ENCODE measurements around the gene FAM234B. TPM values are rescaled to one million over a fixed set of nuclear protein-coding genes. Genes with fewer than 3 reads are reported as not detected.

FAM234B gene
- total and polyA plus RNA-seq, 2 donors = 3.1 to 7.1 TPM

DNA sequence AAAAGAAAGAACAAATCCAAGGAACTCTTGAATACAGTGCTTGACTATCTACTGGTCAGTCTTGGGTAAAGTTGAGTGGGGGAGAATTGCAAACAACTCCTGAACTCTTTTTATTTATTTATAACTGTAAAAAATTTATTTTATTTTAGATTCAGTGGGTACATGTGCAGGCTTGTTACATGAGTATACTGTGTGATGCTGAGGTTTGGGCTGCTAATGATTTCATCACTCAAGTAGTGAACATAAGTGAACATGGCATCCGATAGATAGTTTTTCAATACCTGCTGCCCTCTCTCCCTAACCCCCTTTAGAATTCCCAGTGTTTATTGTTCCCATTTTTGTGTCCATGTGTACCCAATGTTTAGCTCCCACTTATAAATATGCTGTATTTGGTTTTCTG lies 62.5 kb downstream of the FAM234B start:
- H3K27ac ChIP-seq (ENCODE audit: low read depth) = no peak overlapping the region
- no peaks in the 10 kb centered on the region for H3K4me1 ChIP-seq (ENCODE audit: insufficient read depth)
- no peak for DNase-seq (ENCODE audit: extremely low spot score)
- no peaks in the 10 kb centered on the region for H3K36me3 ChIP-seq (ENCODE audit: insufficient read depth)
- 97% methylated on average over 1 of the region's 1 CpG for WGBS
- no peak overlapping the region for H3K4me3 ChIP-seq (ENCODE audit: low read depth, low read length)

- WGBS = 91% methylated on average over 6 of the region's 6 CpGs
- no peak overlapping the region for H3K27ac ChIP-seq (ENCODE audit: low read depth)
- H3K36me3 ChIP-seq (ENCODE audit: insufficient read depth) = no peaks in the 10 kb centered on the region
- DNase-seq (ENCODE audit: extremely low spot score) = no peak
- H3K4me3 ChIP-seq (ENCODE audit: low read depth, low read length) = no peak overlapping the region
- H3K4me1 ChIP-seq (ENCODE audit: insufficient read depth) = no peaks in the 10 kb centered on the region
Measured at GRCh38 chr12:13112968-13113367, 68.8 kb downstream of the FAM234B start.

- no peak overlapping the region for H3K4me3 ChIP-seq (ENCODE audit: low read depth, low read length)
- no peaks in the 10 kb centered on the region for H3K36me3 ChIP-seq (ENCODE audit: insufficient read depth)
- no peaks in the 10 kb centered on the region for H3K4me1 ChIP-seq (ENCODE audit: insufficient read depth)
- no peak overlapping the region for H3K27ac ChIP-seq (ENCODE audit: low read depth)
- 54% methylated on average over 15 of the region's 15 CpGs for WGBS
- no peak for DNase-seq (ENCODE audit: extremely low spot score)
Measured at GRCh38 chr12:13114251-13115052, 70.3 kb downstream of the FAM234B start.

- Histone ChIP-seq H3K4me1 (ENCODE audit: insufficient read depth) (no peaks in the 10 kb centered on the region), H3K36me3 (ENCODE audit: insufficient read depth) (no peaks in the 10 kb centered on the region), H3K27ac (ENCODE audit: low read depth) (no peak overlapping the region), H3K4me3 (ENCODE audit: low read depth, low read length) (no peak overlapping the region)
- 78% methylated on average over 7 of the region's 7 CpGs for WGBS
- DNase-seq (ENCODE audit: extremely low spot score) = no peak
Measured at GRCh38 chr12:13116259-13116658, 72.1 kb downstream of the FAM234B start.

GRCh38 chr12:13117029-13117428 lies 72.8 kb downstream of the FAM234B start:
- Histone ChIP-seq H3K4me3 (ENCODE audit: low read depth, low read length) (no peak overlapping the region), H3K36me3 (ENCODE audit: insufficient read depth) (no peaks in the 10 kb centered on the region), H3K4me1 (ENCODE audit: insufficient read depth) (no peaks in the 10 kb centered on the region), H3K27ac (ENCODE audit: low read depth) (no peak overlapping the region)
- 49% methylated on average over 6 of the region's 6 CpGs for WGBS
- DNase-seq (ENCODE audit: extremely low spot score) = no peak

DNA sequence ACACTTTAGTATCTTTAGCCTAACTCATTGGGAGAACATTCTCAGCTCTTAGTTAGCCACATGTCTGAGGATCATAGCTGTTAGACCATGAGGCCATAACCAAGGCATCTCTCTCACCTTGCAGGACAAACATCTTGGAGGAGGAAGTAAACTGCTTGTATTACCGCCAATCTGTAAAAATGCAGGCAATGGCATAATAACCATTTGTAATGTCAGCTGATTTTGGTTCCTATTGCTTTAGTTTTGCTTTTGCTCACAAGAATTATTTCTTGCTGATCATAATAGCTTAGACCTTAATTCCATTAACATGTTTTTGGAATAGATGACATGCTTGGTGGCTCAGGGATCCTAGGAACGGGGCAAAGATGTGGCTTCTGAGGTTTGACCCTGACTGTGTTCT lies 75.6 kb downstream of the FAM234B start:
- no peaks in the 10 kb centered on the region for H3K36me3 ChIP-seq (ENCODE audit: insufficient read depth)
- no peak for DNase-seq (ENCODE audit: extremely low spot score)

DNA sequence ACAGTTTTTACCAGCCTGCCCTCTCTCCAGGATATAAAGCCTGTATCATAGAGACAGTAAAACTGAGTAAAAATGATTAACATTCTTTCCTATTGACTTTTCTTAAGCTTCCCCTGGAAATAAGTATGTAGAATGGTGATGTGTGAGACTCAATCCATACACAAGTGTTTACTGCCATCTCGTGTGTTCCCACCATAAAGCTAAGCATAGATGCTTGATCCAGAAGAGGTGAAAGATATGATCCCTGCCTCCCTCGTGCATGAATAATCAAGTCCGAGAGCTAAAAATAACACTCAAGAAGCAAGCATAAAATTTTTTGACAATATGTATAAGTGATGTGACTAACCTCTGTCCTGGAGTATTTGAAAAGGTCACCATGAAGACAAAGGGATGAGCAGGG lies 76.2 kb downstream of the FAM234B start:
- H3K27ac ChIP-seq (ENCODE audit: low read depth) = no peak overlapping the region
- H3K36me3 ChIP-seq (ENCODE audit: insufficient read depth) = no peaks in the 10 kb centered on the region
- WGBS = 78% methylated on average over 3 of the region's 3 CpGs
- H3K4me3 ChIP-seq (ENCODE audit: low read depth, low read length) = no peak overlapping the region
- H3K4me1 ChIP-seq (ENCODE audit: insufficient read depth) = no peaks in the 10 kb centered on the region
- no peak for DNase-seq (ENCODE audit: extremely low spot score)

More for the DNA sequence above, 75.6 kb downstream of the FAM234B start:
- Histone ChIP-seq H3K4me3 (ENCODE audit: low read depth, low read length) (no peak overlapping the region), H3K4me1 (ENCODE audit: insufficient read depth) (no peaks in the 10 kb centered on the region), H3K27ac (ENCODE audit: low read depth) (no peak overlapping the region)
- 93% methylated on average over 2 of the region's 2 CpGs for WGBS

DNA sequence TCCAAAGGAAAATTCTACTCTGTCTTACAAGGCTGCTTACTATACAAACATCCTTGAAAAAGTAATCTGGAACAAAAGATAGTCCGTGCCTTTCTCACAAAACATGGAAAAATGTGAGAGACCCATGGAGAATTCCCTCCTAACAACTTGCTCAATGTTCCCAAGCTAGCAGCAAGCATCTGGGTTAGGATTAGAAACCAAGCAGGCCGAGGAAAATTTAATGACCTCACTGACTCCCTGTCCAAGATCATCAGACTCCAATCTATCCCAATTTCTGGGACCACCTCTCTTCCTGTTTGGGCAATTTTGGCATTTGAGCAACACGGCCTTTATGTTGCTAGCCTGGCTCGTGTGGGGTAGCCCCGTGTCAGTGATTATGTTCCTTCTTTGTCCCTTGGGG lies 77.4 kb downstream of the FAM234B start:
- Histone ChIP-seq H3K4me1 (ENCODE audit: insufficient read depth) (no peaks in the 10 kb centered on the region), H3K36me3 (ENCODE audit: insufficient read depth) (no peaks in the 10 kb centered on the region), H3K4me3 (ENCODE audit: low read depth, low read length) (no peak overlapping the region), H3K27ac (ENCODE audit: low read depth) (no peak overlapping the region)
- WGBS = 88% methylated on average over 5 of the region's 5 CpGs
- no peak for DNase-seq (ENCODE audit: extremely low spot score)

DNA sequence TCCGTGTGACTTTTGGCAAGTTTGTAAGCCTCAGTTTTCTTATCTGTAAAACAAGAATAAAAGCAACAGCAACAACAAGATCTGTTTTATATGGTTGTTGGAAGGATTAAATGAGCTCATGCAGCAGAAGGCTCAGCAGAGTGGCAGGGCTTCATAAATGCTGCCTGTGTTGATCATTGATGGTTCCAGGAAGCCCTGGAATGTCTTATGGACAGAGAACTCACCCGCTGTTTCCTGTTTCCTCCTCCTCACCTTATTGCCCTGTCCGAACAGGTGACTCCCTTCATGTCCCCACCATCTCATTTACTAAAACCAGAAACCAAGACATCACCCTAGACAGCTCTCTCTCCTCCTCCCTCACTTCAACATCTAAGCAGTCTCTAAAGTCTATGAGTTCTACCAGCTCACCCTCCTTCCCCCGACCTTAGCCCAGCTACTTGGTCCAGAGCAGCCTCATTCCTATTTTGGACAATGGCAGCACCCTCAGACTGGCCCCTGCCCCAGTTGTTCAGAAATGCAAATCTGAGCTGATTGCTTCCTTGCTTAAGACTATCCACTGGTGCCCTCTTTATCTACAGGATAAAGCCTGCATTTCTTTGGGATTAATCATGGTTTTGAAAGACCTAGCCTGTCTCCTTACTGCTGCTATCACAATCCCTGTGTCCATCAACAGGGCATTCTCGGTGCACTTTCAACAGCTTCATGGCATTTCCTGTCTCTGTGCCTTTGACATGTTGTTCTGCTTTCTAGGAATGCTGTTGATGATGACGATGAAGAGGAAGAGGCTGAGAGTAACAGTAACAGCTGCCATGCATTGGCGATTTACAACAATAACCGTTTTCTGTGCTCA lies 80.7 kb downstream of the FAM234B start:
- DNase-seq (ENCODE audit: extremely low spot score) = no peak
- Histone ChIP-seq H3K27ac (ENCODE audit: low read depth) (no peak overlapping the region), H3K4me3 (ENCODE audit: low read depth, low read length) (no peak overlapping the region), H3K4me1 (ENCODE audit: insufficient read depth) (no peaks in the 10 kb centered on the region), H3K36me3 (ENCODE audit: insufficient read depth) (no peaks in the 10 kb centered on the region)
- WGBS = 67% methylated on average over 8 of the region's 8 CpGs

- H3K27ac ChIP-seq (ENCODE audit: low read depth) = no peak overlapping the region
- no peaks in the 10 kb centered on the region for H3K4me1 ChIP-seq (ENCODE audit: insufficient read depth)
- no peaks in the 10 kb centered on the region for H3K36me3 ChIP-seq (ENCODE audit: insufficient read depth)
- WGBS = 83% methylated on average over 2 of the region's 2 CpGs
- no peak overlapping the region for H3K4me3 ChIP-seq (ENCODE audit: low read depth, low read length)
- DNase-seq (ENCODE audit: extremely low spot score) = no peak
Measured at GRCh38 chr12:13125996-13126395, 81.8 kb downstream of the FAM234B start.

- DNase-seq (ENCODE audit: extremely low spot score) = no peak
- Histone ChIP-seq H3K4me3 (ENCODE audit: low read depth, low read length) (no peak overlapping the region), H3K27ac (ENCODE audit: low read depth) (no peak overlapping the region), H3K36me3 (ENCODE audit: insufficient read depth) (no peaks in the 10 kb centered on the region), H3K4me1 (ENCODE audit: insufficient read depth) (no peaks in the 10 kb centered on the region)
- WGBS = 92% methylated on average over 3 of the region's 3 CpGs
Measured at GRCh38 chr12:13126494-13126893, 82.3 kb downstream of the FAM234B start.

DNA sequence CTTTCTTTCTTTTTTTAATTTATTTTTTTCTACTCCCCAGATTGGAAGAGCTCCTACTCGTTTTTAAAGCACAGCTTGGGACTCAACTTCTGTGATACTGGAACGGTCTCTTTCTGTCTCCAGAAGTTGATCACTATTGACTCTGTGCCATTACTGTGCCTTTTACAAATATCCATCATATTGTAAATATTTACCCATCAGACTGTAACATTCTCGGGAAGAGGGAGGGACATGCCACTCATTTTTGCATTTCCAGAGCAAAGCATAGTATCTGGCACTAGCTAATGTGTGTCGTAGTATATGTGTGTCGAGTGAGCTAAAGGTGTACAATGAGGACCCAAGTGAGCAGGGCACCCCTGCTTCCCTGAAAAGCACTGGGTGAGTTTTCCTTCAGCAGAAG lies 83.3 kb downstream of the FAM234B start:
- no peak overlapping the region for H3K27ac ChIP-seq (ENCODE audit: low read depth)

GRCh38 chr12:13128291-13128965 lies 84.2 kb downstream of the FAM234B start:
- DNase-seq (ENCODE audit: extremely low spot score) = no peak
- no peaks in the 10 kb centered on the region for H3K36me3 ChIP-seq (ENCODE audit: insufficient read depth)
- WGBS = 76% methylated on average over 8 of the region's 8 CpGs
- H3K4me1 ChIP-seq (ENCODE audit: insufficient read depth) = no peaks in the 10 kb centered on the region
- H3K4me3 ChIP-seq (ENCODE audit: low read depth, low read length) = no peak overlapping the region
- no peak overlapping the region for H3K27ac ChIP-seq (ENCODE audit: low read depth)

More for the DNA sequence above, 83.3 kb downstream of the FAM234B start:
- Histone ChIP-seq H3K36me3 (ENCODE audit: insufficient read depth) (no peaks in the 10 kb centered on the region), H3K4me3 (ENCODE audit: low read depth, low read length) (no peak overlapping the region), H3K4me1 (ENCODE audit: insufficient read depth) (no peaks in the 10 kb centered on the region)
- DNase-seq (ENCODE audit: extremely low spot score) = no peak
- 54% methylated on average over 5 of the region's 5 CpGs for WGBS

Measured in urinary bladder (tissue), 4 donors.